ENCODE data around the gene PCDH8.

DNA sequence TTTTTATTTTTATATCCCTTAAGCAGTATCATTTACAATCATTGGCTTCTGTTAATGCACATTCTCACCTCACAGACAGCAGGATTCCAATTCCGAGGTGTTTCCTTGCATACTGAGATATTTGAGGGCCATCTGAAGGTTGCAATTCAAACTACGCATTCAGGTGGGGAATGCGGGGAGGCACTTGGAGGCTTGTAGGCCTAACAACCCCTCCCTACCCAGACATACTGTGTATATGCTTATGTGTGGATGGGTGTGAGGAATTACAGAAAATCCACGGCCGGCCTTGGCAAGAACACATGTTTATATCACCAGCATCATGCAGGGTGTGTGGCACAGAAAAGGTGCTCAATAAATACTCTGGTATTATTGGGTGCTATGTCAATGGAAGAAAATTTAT, 43.3 kb upstream of the PCDH8 start:
- TF ChIP-seq, protein P1, sequence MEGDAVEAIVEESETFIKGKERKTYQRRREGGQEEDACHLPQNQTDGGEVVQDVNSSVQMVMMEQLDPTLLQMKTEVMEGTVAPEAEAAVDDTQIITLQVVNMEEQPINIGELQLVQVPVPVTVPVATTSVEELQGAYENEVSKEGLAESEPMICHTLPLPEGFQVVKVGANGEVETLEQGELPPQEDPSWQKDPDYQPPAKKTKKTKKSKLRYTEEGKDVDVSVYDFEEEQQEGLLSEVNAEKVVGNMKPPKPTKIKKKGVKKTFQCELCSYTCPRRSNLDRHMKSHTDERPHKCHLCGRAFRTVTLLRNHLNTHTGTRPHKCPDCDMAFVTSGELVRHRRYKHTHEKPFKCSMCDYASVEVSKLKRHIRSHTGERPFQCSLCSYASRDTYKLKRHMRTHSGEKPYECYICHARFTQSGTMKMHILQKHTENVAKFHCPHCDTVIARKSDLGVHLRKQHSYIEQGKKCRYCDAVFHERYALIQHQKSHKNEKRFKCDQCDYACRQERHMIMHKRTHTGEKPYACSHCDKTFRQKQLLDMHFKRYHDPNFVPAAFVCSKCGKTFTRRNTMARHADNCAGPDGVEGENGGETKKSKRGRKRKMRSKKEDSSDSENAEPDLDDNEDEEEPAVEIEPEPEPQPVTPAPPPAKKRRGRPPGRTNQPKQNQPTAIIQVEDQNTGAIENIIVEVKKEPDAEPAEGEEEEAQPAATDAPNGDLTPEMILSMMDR (conservative IDR thresholded peaks at IDR 0.05), result no peak
- no peak for TF ChIP-seq ZFX (IDR thresholded peaks at IDR 0.05)

All from C4-2B (cell line).